ENCODE data around the gene SCAMP4.
"Not testable (repeated sequence)": the region's sequence is repeated elsewhere in the genome, so short reads cannot be mapped to it uniquely, and the experiment has no call there.

The SCAMP4 gene

GRCh38 chr19:1882786-1883692 lies 22.2 kb upstream of the SCAMP4 start:
- no peak for DNase-seq (ENCODE audit: low read depth in 4 of 4, low spot score in 1 of 4)

DNA sequence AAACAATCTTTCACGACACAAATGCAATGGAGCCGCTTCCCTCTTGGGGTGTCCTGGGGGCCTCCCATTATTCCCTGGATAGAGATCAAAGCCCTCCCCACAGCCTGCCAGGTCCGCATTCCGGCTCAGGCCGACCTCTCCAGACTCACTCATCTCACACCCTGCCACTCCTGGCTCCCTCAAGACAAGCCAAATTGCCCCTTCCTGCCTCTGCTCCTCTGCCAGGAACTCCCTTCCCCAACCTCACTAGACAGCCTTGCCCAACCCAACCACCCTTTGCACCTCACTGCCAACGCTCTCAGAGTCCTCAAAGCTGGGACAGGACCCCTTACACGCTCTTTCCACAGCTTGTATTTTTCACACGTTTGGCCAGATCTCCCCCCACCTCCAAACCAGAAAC lies 21.4 kb upstream of the SCAMP4 start:
- no peak for DNase-seq (ENCODE audit: low read depth in 4 of 4, low spot score in 1 of 4)

GRCh38 chr19:1884291-1884718 lies 20.9 kb upstream of the SCAMP4 start:
- no peak for DNase-seq (ENCODE audit: low read depth in 4 of 4, low spot score in 1 of 4)

GRCh38 chr19:1884719-1885334 lies 20.4 kb upstream of the SCAMP4 start:
- DNase-seq (ENCODE audit: low read depth in 4 of 4, low spot score in 1 of 4), result no peak

- DNase-seq (ENCODE audit: low read depth in 4 of 4, low spot score in 1 of 4), result peak; percentile 91 to 97 (median 94)
Observed at GRCh38 chr19:1885398-1886119, 19.6 kb upstream of the SCAMP4 start, which contains the start of gene ABHD17A. ABHD17A (minus strand) TSS chr19:1885496; CDS start chr19:1881566, 3,930 bp downstream.

- not testable (repeated sequence) for DNase-seq (ENCODE audit: low read depth in 4 of 4, low spot score in 1 of 4)
Observed at GRCh38 chr19:1886360-1886759, 18.8 kb upstream of the SCAMP4 start.

DNA sequence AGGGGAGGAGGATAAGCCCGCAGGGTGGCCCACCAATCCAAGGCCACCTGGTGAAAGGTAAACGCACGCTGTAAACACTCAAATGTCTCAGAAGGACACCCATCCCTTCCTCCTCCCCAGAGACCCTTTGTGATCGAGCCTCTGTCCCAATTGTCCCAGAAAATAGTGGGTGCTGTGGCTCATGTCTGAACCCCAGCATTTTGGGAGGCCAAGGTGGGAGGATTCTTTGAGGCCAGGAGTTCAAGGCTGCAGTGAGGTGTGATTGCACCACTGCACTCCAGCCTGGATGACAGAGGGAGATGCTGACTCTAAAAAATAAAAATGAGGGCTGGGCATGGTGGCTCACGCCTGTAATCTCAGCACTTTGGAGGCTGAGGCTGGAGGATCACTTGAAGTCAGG lies 16.8 kb upstream of the SCAMP4 start:
- no peak for DNase-seq (ENCODE audit: low read depth in 4 of 4, low spot score in 1 of 4)

- DNase-seq (ENCODE audit: low read depth in 4 of 4, low spot score in 1 of 4), result no peak
Observed at GRCh38 chr19:1889907-1890306, 15.3 kb upstream of the SCAMP4 start.

DNA sequence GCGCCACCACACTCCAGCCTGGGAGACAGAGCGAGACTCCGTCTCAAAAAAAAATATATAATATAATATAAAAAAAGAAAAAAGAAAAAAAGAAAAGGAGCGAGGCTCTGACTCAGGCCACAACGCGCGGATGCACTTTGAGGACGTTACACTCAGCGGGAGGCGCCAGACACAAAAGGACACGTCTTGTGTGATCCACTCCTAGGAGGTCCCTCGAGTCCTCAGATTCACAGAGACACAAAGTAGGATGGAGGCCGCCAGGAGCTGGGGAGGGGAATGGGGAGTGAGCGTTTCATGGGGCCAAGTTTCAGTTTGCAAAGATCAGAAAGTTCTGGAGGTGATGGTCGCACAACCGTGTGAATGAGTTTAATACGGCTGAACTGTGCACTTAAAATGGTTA lies 11.4 kb upstream of the SCAMP4 start:
- no peak for DNase-seq (ENCODE audit: low read depth in 4 of 4, low spot score in 1 of 4)

DNA sequence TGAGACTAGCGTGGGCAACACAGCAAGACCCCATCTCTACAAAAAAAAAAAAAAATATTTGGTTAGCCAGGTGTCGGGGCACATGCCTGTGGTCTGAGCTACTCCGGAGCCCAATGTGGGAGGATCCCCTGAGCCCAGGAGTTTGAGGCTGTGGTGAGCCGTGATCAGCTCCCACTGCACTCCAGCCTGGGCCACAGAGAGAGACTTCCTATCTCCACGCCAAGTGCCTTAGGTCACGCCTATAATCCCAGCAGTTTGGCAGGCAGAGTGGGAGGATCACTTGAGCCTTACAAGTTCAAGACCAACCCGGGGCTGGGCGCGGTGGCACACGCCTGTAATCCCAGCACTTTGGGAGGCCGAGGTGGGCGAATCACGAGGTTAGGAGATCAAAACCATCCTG lies 8.7 kb upstream of the SCAMP4 start:
- DNase-seq (ENCODE audit: low read depth in 4 of 4, low spot score in 1 of 4), result no peak

GRCh38 chr19:1901940-1902404 lies 3.2 kb upstream of the SCAMP4 start:
- no peak for DNase-seq (ENCODE audit: low read depth in 4 of 4, low spot score in 1 of 4)

GRCh38 chr19:1902923-1903322 lies 2.3 kb upstream of the SCAMP4 start:
- no peak for DNase-seq (ENCODE audit: low read depth in 4 of 4, low spot score in 1 of 4)

GRCh38 chr19:1904860-1905109 lies 414 bp upstream of the SCAMP4 start:
- no peak for DNase-seq (ENCODE audit: low read depth in 4 of 4, low spot score in 1 of 4)

- DNase-seq (ENCODE audit: low read depth in 4 of 4, low spot score in 1 of 4), result no peak
Observed at GRCh38 chr19:1905863-1906375, 720 bp downstream of the SCAMP4 start.

DNA sequence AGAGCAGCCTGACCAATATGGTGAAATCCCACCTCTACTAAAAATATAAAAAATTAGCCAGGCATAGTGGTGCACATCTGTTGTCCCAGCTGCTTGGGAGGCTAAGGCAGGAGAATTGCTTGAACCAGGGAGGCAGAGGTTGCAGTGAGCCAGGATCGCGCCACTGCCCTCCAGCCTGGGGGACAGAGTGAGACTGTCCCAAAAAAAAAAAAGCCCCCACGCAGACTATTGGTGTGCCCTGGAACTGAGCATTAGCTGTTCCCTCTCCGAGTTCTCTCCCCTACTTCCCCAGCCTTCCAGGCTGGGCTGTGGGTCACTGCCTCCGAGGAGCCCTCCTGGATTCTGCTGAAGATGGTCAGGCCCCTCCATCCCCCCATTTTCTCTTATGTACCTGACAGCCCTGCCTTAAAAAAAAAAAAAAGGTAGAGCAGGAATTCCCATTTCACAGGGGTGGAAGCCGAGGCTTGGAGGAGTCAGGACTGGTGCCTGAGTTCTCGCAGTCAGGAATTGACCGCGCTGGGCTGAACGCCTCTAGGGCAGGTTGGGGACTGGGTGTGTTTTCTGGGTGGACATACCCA lies 1.9 kb downstream of the SCAMP4 start:
- no peak for DNase-seq (ENCODE audit: low read depth in 4 of 4, low spot score in 1 of 4)

DNA sequence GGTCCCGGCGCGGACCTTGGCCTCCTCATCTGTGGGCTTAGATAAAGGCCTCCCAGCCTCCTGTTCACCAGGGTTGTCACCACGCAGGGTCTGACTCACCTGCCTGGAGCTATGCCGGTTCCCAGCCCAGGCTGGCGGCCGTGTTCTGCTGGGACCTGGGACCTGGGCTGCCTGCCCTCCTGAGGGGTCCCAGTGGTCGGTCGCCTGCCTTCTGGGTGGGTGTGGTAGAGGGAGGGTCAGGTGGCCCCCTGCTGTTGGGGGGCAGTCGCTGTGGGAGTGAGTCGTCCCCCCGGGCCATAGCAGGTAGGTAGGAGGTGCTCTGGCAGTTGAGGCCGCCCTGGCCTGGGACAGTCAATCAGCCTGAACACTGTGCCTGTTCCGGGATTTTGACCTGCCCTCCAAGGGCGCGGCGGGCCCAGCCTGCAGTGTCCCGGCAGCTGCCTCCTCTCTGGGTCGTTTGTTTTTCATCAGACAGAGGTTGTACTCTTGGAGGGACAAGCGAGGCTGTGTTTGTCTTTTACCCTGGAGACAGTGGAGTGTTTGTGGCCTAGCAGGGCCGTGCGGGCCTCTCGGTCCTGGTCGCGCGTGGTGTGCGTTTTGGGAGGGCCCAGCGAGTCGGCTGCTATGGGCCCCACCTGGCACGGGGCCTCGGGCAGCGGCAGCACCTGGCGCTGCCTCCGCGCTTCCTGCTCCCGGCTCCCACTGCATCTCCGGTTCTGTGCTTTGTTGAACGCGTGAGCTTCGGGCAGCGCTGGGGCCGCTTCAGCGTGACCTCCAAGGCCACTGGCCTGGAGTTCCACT lies 2.6 kb downstream of the SCAMP4 start:
- no peak for DNase-seq (ENCODE audit: low read depth in 4 of 4, low spot score in 1 of 4)

- no peak for DNase-seq (ENCODE audit: low read depth in 4 of 4, low spot score in 1 of 4)
Observed at GRCh38 chr19:1908364-1908678, 3.1 kb downstream of the SCAMP4 start.

DNA sequence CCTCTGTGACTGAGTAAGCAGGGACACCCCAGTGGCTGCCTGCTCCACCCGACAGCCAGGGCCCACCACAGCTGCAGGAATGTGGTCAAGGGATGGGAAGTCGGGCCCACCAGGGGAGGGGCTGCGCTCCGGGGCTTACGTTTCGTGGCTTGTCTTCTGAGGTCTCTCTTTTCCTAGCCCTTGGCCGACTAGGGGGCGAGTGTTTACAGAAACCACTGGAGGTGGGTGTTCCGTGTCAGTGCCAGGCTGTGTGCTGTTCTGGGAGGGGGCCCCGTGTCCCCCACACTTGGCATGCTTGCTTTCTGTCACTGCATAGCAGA lies 4.5 kb downstream of the SCAMP4 start:
- DNase-seq (ENCODE audit: low read depth in 4 of 4, low spot score in 1 of 4), result no peak

DNA sequence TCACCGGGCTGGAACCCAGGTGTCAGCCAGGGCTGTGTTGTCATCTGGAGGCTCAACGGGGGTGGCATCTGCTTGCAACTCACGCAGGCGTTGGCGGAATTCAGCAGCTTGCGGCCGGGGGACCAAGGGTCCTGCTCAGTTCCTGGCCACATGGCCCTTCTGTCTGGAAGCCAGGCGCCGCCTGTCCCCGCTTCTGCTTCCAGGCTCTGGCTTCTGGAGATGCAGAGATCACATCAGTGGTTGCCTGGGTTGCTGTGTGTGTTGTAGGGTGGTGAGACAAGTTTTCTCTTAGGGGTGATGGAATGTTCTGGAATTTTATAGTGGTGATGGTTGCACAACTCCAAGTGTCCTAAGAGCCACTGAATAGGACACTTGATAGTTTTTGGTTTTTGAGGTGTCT lies 5.0 kb downstream of the SCAMP4 start:
- no peak for DNase-seq (ENCODE audit: low read depth in 4 of 4, low spot score in 1 of 4)

- DNase-seq (ENCODE audit: low read depth in 4 of 4, low spot score in 1 of 4), result no peak
Observed at GRCh38 chr19:1911098-1911497, 5.9 kb downstream of the SCAMP4 start.

GRCh38 chr19:1911995-1912394 lies 6.8 kb downstream of the SCAMP4 start:
- DNase-seq (ENCODE audit: low read depth in 4 of 4, low spot score in 1 of 4), result no peak
